Measurements from ENCODE around the gene MADD. TPM values are rescaled to one million over a fixed set of nuclear protein-coding genes. Genes with fewer than 3 reads are reported as not detected.

The MADD gene
- total RNA-seq, 2 experiments from 2014 or later: 99.4 to 107 TPM

DNA sequence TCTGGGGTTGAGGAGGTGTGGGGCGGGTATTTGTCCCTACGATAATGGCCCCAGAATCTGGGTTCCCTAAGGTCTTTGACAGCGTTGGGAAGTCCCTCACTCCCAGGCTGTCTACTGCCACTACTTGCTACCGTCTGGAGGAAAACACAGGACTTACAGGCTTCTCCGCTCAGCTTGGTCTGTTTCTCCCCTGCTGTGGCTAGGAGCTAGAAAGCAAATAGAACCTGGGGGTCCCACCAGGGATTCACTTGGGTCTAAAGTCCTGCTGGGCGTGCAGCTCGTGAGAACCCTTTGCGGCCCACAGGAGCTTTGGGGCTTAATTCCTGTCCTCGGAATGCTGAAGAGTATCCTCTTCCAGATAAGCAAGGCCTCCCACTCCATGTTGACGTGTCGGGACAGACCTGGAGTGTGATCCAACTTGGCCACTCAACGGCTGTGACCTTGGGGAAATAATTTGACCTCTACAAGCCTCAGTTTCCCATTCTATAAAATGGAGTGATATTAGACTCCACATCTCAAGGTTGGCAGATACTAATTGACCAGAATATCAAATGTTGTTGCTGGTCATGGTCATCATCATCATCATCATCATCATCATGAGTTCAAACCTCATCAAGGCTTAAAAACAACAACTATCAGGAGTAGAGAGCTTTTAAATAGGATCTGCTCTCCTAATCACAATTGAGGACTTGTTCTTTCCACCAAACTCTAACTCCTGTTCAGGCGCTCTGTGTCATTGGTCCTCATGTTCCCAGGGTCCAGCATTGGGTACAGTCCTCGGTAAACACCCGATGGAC, 84.2 kb downstream of the MADD start:
- Mint-ChIP-seq H3K4me1 (peaks cover 1% of the 10 kb centered on the region), H3K9me3 (no peaks in the 10 kb centered on the region), H3K27ac (no peak overlapping the region), H3K4me3 (no peak overlapping the region), H3K27me3 (no peaks in the 10 kb centered on the region), H3K36me3 (ENCODE audit: low read depth) (no peaks in the 10 kb centered on the region)
- ChIA-PET CTCF (interaction anchor here (1.6 kb wide), 1 partner anchor 58 kb away, joined by 5 read pairs; no protein-coding TSS in a partner anchor), POLR2A (no interaction called here)
- no peak for DNase-seq

DNA sequence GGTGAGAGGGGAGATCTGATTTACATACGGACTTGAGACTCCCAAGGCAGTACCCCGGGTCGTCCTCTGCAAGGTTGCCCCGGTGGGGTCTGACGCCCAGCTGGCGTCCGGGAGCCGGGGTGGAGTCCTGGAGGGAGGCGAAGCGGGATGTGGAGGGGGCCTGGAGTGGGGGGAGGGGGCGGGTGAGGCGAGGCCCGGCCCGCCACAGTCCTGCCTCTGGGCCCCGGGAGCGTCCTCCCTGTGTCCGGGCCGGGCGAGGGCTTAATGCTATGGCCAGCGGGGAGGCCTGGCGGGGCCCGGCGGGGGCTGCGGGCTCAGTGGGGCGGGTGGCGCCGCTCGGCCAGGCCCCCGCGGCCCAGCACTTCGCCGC, 85.0 kb downstream of the MADD start:
- CTCF ChIA-PET: interaction anchor here (1.0 kb wide), 1 partner anchor 121 kb away, joined by 3 read pairs; no protein-coding TSS in a partner anchor
- H3K27ac Mint-ChIP-seq: no peak overlapping the region

DNA sequence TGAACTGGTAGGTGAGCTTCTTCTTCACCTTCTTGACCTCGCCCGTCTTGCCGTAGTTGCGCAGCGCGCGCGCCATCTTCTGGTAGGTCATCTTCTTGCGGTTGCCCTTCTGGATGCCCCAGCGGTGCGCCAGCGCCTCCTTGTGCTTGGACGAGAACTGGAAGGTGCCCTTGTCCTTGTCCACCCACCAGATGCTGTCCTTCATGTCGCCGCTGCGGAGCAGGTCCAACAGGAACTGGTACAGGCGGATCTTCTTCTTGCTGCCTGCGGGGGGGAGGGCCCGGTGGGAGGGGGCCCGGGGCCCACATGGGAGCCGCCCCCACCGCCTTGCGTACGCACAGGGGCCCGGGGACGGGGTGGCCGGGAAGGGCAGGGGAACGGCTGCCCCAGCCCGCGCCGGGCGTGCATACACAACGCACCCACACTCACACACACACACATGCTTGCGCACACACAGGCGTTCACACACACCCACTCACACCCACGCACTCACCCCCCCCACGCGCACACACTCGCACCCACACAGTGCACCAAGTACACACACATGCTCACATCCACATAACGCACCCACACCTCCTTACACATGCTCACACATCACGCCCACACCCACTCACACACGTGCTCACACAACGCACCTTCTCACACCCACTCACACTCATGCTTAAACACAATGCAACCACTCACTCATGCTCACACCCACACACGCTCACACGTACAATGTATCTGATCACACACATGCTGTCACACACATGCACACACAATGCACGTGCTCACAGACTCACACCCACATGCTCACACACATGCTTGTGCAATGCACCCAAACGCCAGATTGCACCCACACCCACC, 85.6 kb downstream of the MADD start:
- DNase-seq: peak; percentile 39
- no peaks in the 10 kb centered on the region for H3K9me3 Mint-ChIP-seq
- no peak overlapping the region for H3K27ac Mint-ChIP-seq
- CTCF ChIA-PET: interaction anchor here (1.0 kb wide), 1 partner anchor 122 kb away, joined by 3 read pairs; no protein-coding TSS in a partner anchor
- H3K4me1 Mint-ChIP-seq: peaks cover 12% of the 10 kb centered on the region
- H3K4me3 Mint-ChIP-seq: no peak overlapping the region
- POLR2A ChIA-PET: no interaction called here
- H3K27me3 Mint-ChIP-seq: no peaks in the 10 kb centered on the region
- no peaks in the 10 kb centered on the region for H3K36me3 Mint-ChIP-seq (ENCODE audit: low read depth)

More for the DNA sequence above, 85.0 kb downstream of the MADD start:
- POLR2A ChIA-PET: no interaction called here
- H3K9me3 Mint-ChIP-seq: no peaks in the 10 kb centered on the region
- DNase-seq: no peak
- no peaks in the 10 kb centered on the region for H3K36me3 Mint-ChIP-seq (ENCODE audit: low read depth)
- no peaks in the 10 kb centered on the region for H3K27me3 Mint-ChIP-seq
- peaks cover 8% of the 10 kb centered on the region for H3K4me1 Mint-ChIP-seq
- H3K4me3 Mint-ChIP-seq: no peak overlapping the region

DNA sequence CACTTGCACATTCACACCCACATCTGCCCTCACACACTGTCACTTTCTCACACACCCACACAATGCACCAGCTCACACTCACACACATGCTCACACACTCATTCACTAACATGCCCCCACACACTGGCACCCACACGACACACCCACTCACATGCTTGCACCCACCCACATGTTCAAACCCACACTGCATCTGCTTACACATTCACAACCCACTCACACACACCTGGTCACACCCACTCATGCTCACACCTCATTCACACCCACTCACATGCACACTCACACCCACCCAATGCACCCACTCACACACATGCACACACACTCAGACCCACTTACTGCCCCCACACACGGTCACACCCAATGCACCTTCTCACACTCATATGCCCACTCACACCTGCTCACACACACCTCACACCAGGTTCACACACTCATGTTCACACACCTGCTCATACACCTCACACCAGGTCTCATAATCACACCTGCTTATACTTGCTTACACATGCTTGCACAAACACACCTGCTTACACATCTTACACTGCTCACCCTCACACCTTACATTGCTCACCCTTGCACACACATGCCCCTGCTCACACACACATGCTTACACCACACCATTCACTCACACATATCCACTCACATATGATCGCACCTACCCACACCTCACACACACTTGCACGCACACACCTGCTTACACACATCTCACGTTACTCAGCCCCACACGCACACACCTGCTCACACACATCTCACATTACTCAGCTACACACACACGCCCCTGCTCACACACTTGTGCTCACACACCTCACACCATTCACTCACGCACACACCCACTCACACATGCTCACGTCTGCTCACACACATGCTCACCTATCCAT, 86.4 kb downstream of the MADD start:
- Mint-ChIP-seq H3K4me1 (peaks cover 15% of the 10 kb centered on the region), H3K36me3 (ENCODE audit: low read depth) (no peaks in the 10 kb centered on the region), H3K27me3 (no peaks in the 10 kb centered on the region), H3K4me3 (no peak overlapping the region), H3K9me3 (no peaks in the 10 kb centered on the region), H3K27ac (no peak overlapping the region)
- ChIA-PET CTCF (no interaction called here), POLR2A (no interaction called here)
- DNase-seq: no peak

DNA sequence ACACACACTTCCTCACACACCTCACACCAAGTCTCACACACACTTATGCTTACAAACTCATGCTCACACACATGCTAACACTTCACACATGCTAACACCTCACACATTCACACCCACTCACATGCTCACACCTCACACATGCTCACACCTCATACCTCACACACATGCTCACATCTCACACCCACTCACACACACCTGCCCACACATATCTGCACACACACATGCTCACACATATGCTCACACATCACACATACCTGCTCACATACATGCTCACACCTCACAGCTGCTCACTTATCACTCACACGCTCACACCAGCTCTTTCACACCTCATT, 87.0 kb downstream of the MADD start:
- H3K36me3 Mint-ChIP-seq (ENCODE audit: low read depth): no peaks in the 10 kb centered on the region
- H3K27ac Mint-ChIP-seq: no peak overlapping the region
- ChIA-PET POLR2A (no interaction called here), CTCF (no interaction called here)
- peaks cover 15% of the 10 kb centered on the region for H3K4me1 Mint-ChIP-seq
- DNase-seq: no peak
- H3K9me3 Mint-ChIP-seq: no peaks in the 10 kb centered on the region
- H3K27me3 Mint-ChIP-seq: no peaks in the 10 kb centered on the region
- no peak overlapping the region for H3K4me3 Mint-ChIP-seq

DNA sequence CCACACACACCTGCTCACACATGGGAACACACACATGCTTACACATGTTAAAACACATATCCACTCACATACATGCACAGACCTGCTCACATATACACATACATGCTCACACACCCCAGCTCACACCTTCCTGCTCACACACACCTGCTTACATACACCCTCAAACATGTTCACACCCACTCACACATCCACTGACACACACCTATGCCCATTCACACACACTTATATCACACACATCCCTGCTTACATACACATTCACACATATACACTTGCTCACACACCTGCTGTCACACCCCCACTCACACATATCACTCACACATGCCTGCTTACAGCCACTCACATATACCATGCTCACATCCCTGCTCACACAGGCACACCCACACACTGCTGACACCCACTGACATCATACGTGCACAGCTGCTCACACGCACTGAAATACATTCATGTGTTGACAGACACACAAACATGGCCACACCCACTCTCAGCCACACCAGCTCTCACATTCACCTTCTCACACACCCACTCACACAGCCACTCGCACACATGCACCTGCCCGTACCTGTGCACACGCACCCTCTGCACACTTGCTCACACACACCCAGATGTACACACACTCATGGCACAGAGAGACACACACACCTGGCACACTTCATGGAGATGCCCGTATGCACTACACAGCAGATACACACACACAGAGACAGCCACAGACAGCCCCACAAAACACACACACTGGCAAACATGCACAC, 88.2 kb downstream of the MADD start:
- Mint-ChIP-seq H3K27me3 (no peaks in the 10 kb centered on the region), H3K36me3 (ENCODE audit: low read depth) (no peaks in the 10 kb centered on the region), H3K27ac (no peak overlapping the region), H3K9me3 (no peaks in the 10 kb centered on the region), H3K4me3 (no peak overlapping the region), H3K4me1 (peaks cover 15% of the 10 kb centered on the region)
- DNase-seq: no peak
- POLR2A ChIA-PET: no interaction called here
- CTCF ChIA-PET: no interaction called here

DNA sequence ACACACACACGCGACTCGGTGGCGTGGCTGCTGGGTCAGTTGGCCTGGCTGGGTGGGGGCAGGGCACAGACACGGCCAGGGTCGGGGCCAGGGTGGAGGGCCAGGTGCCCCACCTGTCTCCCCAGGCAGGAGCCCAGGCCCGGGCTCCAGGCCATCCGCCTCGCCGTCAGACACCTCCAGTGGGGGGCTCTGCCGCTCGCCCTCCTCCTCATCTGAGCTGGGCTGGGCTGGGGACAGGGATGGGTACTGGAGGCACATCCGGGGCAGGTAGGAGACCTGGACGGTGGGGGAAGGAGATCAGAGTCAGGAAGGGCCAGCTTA, 88.8 kb downstream of the MADD start:
- Mint-ChIP-seq H3K9me3 (no peaks in the 10 kb centered on the region), H3K4me1 (peaks cover 15% of the 10 kb centered on the region), H3K27ac (no peak overlapping the region), H3K27me3 (no peaks in the 10 kb centered on the region), H3K4me3 (no peak overlapping the region), H3K36me3 (ENCODE audit: low read depth) (no peaks in the 10 kb centered on the region)
- ChIA-PET CTCF (no interaction called here), POLR2A (interaction anchor here (1.2 kb wide), 1 partner anchor 54 kb away, joined by 4 read pairs; no protein-coding TSS in a partner anchor)
- DNase-seq: no peak

DNA sequence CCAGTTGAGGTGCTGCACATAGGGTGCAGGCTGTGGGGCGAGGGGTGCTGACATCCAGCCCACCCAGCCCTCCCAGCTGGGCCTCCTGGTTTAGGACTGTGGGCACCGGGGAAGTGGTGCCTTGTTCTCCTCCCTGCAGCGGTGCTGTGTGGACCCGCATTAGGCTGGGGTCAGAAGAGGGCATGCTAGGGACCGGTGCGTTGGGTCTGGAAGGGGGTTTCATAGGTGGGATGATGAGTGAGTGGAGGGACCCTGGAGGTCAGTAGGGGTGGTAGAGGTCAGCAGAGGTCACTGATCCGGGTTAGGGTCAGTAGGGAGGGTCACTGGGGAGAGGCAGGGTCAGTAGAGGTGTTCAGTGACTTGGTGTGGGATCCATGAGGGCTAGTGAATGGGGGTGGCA, 89.2 kb downstream of the MADD start:
- DNase-seq: no peak
- no peaks in the 10 kb centered on the region for H3K27me3 Mint-ChIP-seq
- peak overlapping the region; percentile 47 for H3K27ac Mint-ChIP-seq
- ChIA-PET CTCF (interaction anchor here (1.2 kb wide), 1 partner anchor 15 kb away, joined by 7 read pairs; no protein-coding TSS in a partner anchor), POLR2A (interaction anchor here (1.2 kb wide), 1 partner anchor 53 kb away, joined by 4 read pairs; no protein-coding TSS in a partner anchor)
- H3K4me3 Mint-ChIP-seq: no peak overlapping the region
- peaks cover 15% of the 10 kb centered on the region for H3K4me1 Mint-ChIP-seq
- no peaks in the 10 kb centered on the region for H3K9me3 Mint-ChIP-seq
- no peaks in the 10 kb centered on the region for H3K36me3 Mint-ChIP-seq (ENCODE audit: low read depth)

DNA sequence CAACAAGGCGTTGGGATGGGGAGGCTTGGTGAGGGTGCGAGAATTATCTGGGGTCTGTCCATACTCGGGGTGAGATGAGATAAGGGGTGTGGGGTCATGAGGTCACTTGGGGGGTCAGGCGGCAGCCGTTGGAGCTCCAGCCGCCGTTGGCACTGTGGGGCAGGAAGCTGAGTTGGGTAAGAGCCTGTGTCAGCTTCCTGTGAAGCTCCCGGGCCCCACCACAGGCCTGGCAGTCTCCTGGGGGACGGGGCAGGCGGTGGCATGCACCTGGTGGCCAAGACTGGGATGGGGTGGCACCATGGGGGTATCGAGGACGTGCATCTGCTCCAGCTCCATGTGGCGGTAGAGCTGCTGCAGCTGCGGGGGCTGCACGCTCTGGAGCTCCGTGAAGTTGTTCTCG, 89.7 kb downstream of the MADD start:
- CTCF ChIA-PET: interaction anchor here (1.2 kb wide), 1 partner anchor 14 kb away, joined by 7 read pairs; no protein-coding TSS in a partner anchor
- Mint-ChIP-seq H3K9me3 (no peaks in the 10 kb centered on the region), H3K27ac (peak overlapping the region; percentile 47), H3K4me3 (no peak overlapping the region), H3K4me1 (peaks cover 15% of the 10 kb centered on the region), H3K36me3 (ENCODE audit: low read depth) (no peaks in the 10 kb centered on the region), H3K27me3 (no peaks in the 10 kb centered on the region)
- DNase-seq: peak; percentile 22
- POLR2A ChIA-PET: interaction anchor here (1.2 kb wide), 1 partner anchor 53 kb away, joined by 4 read pairs; no protein-coding TSS in a partner anchor

DNA sequence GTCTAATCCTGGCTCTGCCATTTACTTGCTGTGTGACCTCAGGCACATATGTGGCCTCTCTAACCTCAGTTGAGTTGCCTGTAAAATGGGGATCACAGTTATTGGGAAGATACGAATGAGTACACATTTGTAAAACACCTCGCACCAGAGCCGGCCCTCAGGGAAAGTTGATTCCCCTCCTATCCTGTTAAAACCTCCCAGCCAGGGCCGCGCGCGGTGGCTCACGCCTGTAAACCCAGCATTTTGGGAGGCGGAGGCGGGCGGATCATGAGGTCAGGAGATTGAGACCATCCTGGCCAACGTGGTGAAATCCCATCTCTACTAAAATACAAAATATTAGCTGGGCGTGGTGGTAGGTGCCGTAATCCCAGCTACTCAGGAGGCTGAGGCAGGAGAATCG, 90.4 kb downstream of the MADD start:
- CTCF ChIA-PET: interaction anchor here (0.6 to 2.8 kb wide), 3 partner anchors 9 to 14 kb away, joined by 5 to 8 read pairs (median 7); no protein-coding TSS in a partner anchor
- Mint-ChIP-seq H3K4me1 (peaks cover 15% of the 10 kb centered on the region), H3K4me3 (no peak overlapping the region), H3K27me3 (no peaks in the 10 kb centered on the region), H3K27ac (no peak overlapping the region), H3K36me3 (ENCODE audit: low read depth) (no peaks in the 10 kb centered on the region), H3K9me3 (no peaks in the 10 kb centered on the region)
- POLR2A ChIA-PET: no interaction called here
- no peak for DNase-seq

DNA sequence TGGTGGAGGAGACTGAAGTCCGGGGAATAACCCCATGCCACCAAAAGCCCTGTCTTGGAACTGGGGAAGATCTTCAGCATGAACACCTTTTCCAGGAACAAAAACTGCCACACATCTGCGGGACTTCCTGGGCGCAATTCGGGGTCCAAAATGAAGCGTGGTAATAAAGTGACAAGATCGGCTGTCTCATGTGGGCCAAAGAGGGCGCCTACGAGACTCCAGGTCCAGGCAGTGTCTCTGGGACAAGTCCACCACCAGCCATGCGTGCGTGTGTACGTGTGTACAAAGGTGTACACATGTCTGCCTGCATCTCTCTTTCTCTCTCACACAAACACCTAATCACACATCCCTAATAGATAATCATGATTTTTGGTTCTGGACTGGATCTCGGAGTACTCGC, 91.5 kb downstream of the MADD start:
- H3K27ac Mint-ChIP-seq: no peak overlapping the region
- H3K9me3 Mint-ChIP-seq: no peaks in the 10 kb centered on the region
- peaks cover 5% of the 10 kb centered on the region for H3K27me3 Mint-ChIP-seq
- H3K4me3 Mint-ChIP-seq: no peak overlapping the region
- H3K4me1 Mint-ChIP-seq: peaks cover 19% of the 10 kb centered on the region
- H3K36me3 Mint-ChIP-seq (ENCODE audit: low read depth): no peaks in the 10 kb centered on the region
- CTCF ChIA-PET: interaction anchor here (2.8 kb wide), 1 partner anchor 12 kb away, joined by 8 read pairs; no protein-coding TSS in a partner anchor
- no peak for DNase-seq
- POLR2A ChIA-PET: no interaction called here

DNA sequence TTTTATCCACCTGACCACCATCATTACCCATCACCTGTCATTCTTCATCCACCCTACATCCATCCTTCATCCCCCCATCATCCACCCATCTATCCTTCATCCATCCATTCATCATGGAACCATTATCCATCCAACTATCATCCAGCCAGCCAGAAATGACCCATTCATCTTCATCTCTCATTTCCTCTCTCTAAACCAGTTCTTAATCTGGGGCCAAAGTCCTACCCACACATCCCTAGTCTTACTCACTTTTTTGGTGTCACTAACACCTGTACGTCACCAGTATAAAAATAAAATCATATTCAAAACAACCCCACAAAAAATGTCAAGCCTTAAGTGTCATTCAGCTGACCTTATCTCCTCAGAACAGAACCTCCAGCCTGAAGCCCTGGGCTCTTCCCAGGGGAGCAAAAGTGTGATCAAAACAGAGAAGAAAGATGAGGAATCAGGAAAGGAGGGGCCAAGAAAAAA, 96.1 kb downstream of the MADD start:
- Mint-ChIP-seq H3K36me3 (ENCODE audit: low read depth) (no peaks in the 10 kb centered on the region), H3K4me1 (peaks cover 8% of the 10 kb centered on the region), H3K27ac (no peak overlapping the region), H3K4me3 (no peak overlapping the region), H3K9me3 (no peaks in the 10 kb centered on the region), H3K27me3 (peaks cover 7% of the 10 kb centered on the region)
- ChIA-PET POLR2A (no interaction called here), CTCF (no interaction called here)
- DNase-seq: no peak

All from activated CD4-positive, alpha-beta memory T cell treated with anti-CD3 and anti-CD28 coated beads, Interleukin-2, amount 10 ng/mL, durations not matched to agents 7 days and 5 days (primary cell).